Activated CD8-positive, alpha-beta memory T cell treated with anti-CD3 and anti-CD28 coated beads for 48 hours (primary cell): Measurements from ENCODE around the gene GABRR3.

Source experiments
- DNase-seq, 3 experiments: peaks; one replicate each; pipeline ENCODE4 v3.0.0-alpha.2; 2020; ENCODE audit warnings: low read depth in 2 of 3, low spot score in 2 of 3

GABRR3 gene

GRCh38 chr3:97958796-97959195 is 76.3 kb downstream of the GABRR3 start:
- no peak for DNase-seq

- DNase-seq, result no peak
Observed at GRCh38 chr3:97958396-97958795, 76.7 kb downstream of the GABRR3 start.

- DNase-seq, result no peak
Observed at GRCh38 chr3:97957617-97958311, 77.4 kb downstream of the GABRR3 start.

- no peak for DNase-seq
Observed at GRCh38 chr3:97956051-97956450, 79.1 kb downstream of the GABRR3 start.

- DNase-seq, result no peak
Observed at GRCh38 chr3:97954228-97954827, 80.8 kb downstream of the GABRR3 start.

GRCh38 chr3:97952872-97953271 is 82.2 kb downstream of the GABRR3 start:
- no peak for DNase-seq

GRCh38 chr3:97952280-97952679 is 82.8 kb downstream of the GABRR3 start:
- DNase-seq, result no peak

GRCh38 chr3:97950360-97950759 is 84.8 kb downstream of the GABRR3 start:
- DNase-seq, result no peak

- no peak for DNase-seq
Observed at GRCh38 chr3:97949743-97950142, 85.4 kb downstream of the GABRR3 start.

GRCh38 chr3:97949110-97949485 is 86.0 kb downstream of the GABRR3 start:
- DNase-seq, result no peak

GRCh38 chr3:97948351-97949109 is 86.6 kb downstream of the GABRR3 start:
- no peak for DNase-seq

GRCh38 chr3:97942801-97943546 is 92.1 kb downstream of the GABRR3 start:
- no peak for DNase-seq

GRCh38 chr3:97940034-97940433 is 95.1 kb downstream of the GABRR3 start:
- DNase-seq, result no peak

- DNase-seq, result no peak
Observed at GRCh38 chr3:97939401-97939800, 95.7 kb downstream of the GABRR3 start.

GRCh38 chr3:97938444-97938843 is 96.7 kb downstream of the GABRR3 start:
- no peak for DNase-seq

- no peak for DNase-seq
Observed at GRCh38 chr3:97937205-97937604, 97.9 kb downstream of the GABRR3 start.

- DNase-seq, result no peak
Observed at GRCh38 chr3:97935842-97936241, 99.3 kb downstream of the GABRR3 start.
